ENCODE data around the gene ADCY9.

The ADCY9 gene

DNA sequence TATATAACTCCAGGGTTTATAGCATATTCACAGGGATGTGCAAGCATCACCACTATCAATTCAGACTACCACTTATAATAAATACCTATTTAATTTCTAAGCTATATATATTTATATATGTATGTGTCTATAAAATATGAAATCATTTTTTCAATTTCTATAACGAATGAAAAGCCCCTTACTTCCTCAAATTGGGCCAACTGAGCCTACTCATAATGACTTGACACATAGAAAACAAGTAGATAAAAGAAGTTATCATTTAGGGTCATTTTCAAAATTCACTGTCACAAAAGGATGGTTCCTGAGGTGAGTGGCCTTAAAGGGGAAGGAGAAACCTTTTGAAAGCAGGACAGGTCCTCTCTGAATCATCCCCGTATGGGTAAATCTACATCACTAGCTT lies 114.1 kb downstream of the ADCY9 start:
- Histone ChIP-seq H3K9me3 (ENCODE audit: control insufficient read depth, insufficient read depth, low read length) (no peaks in the 10 kb centered on the region), H3K79me2 (ENCODE audit: control insufficient read depth, low read length) (no peaks in the 10 kb centered on the region), H3K4me1 (ENCODE audit: control insufficient read depth, low read length) (no peaks in the 10 kb centered on the region), H3K27me3 (ENCODE audit: control insufficient read depth, low read length) (no peaks in the 10 kb centered on the region), H3K4me2 (ENCODE audit: low read length) (no peak overlapping the region), H3K4me3 (ENCODE audit: low read length) (no peak overlapping the region), H3K9me2 (replicated peaks; ENCODE audit: control insufficient read depth, low read length) (no peaks in the 10 kb centered on the region), H3K36me3 (ENCODE audit: control insufficient read depth, low read length) (no peaks in the 10 kb centered on the region), H3K27ac (ENCODE audit: low read depth, low read length) (no peak overlapping the region), H4K20me1 (ENCODE audit: control insufficient read depth, insufficient read depth, low read depth, low read length) (no peaks in the 10 kb centered on the region), H3F3A (ENCODE audit: control insufficient read depth, insufficient read depth) (no peaks in the 10 kb centered on the region)
- no peak for TF ChIP-seq EZH2phosphoT487 (IDR thresholded peaks at IDR 0.05; ENCODE audit: borderline replicate concordance, low read length)
- TF ChIP-seq, protein P1, sequence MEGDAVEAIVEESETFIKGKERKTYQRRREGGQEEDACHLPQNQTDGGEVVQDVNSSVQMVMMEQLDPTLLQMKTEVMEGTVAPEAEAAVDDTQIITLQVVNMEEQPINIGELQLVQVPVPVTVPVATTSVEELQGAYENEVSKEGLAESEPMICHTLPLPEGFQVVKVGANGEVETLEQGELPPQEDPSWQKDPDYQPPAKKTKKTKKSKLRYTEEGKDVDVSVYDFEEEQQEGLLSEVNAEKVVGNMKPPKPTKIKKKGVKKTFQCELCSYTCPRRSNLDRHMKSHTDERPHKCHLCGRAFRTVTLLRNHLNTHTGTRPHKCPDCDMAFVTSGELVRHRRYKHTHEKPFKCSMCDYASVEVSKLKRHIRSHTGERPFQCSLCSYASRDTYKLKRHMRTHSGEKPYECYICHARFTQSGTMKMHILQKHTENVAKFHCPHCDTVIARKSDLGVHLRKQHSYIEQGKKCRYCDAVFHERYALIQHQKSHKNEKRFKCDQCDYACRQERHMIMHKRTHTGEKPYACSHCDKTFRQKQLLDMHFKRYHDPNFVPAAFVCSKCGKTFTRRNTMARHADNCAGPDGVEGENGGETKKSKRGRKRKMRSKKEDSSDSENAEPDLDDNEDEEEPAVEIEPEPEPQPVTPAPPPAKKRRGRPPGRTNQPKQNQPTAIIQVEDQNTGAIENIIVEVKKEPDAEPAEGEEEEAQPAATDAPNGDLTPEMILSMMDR (IDR thresholded peaks at IDR 0.05; ENCODE audit: low read depth, low read length, poor library complexity, severe bottlenecking), result no peak

DNA sequence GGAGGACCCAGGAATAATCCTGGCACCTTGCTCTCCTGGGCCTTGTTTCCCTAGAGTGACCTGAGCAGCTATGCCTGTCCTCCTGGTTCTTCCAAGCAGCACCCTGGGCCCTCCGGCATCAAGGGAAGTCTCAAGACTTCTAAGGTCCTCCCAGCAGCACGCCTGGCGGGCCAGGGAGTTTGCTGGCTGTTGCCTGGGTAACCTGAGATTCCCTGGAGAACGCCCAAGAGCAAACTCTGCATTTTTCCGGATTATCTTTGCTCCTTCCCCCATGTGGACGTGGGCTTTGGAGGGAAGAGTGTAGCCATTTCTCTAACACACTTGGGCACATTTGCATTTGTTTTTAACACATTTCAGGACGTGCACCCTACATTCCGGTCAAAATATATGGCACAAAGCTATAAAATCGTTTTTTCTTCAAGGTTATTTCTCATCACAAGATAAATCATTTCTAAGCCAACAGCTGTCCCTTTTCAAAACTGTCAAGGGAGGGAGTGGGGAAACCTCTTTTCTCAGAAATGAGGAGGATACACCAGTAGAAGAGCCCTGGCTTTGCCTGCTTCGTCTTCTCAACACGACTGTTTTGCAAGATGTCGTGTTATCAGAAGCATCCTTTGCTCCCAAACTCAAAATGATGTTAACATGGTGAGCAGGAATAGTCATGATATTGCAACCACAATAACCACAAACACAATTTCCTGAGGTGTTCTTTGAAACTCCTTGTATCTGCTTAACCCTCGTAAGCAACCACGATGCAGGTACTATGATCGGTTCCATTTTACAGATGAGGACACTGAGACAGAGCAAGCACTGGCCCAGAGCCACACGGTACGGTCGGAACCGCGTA lies 116.5 kb downstream of the ADCY9 start:
- TF ChIP-seq, protein P1 (IDR thresholded peaks at IDR 0.05; ENCODE audit: low read depth, low read length, poor library complexity, severe bottlenecking), result no peak
- TF ChIP-seq EZH2phosphoT487 (IDR thresholded peaks at IDR 0.05; ENCODE audit: borderline replicate concordance, low read length), result no peak
- Histone ChIP-seq H4K20me1 (ENCODE audit: control insufficient read depth, insufficient read depth, low read depth, low read length) (no peaks in the 10 kb centered on the region), H3K4me2 (ENCODE audit: low read length) (no peak overlapping the region), H3K27ac (ENCODE audit: low read depth, low read length) (no peak overlapping the region), H3F3A (ENCODE audit: control insufficient read depth, insufficient read depth) (no peaks in the 10 kb centered on the region), H3K27me3 (ENCODE audit: control insufficient read depth, low read length) (no peaks in the 10 kb centered on the region), H3K4me3 (ENCODE audit: low read length) (no peak overlapping the region), H3K9me2 (replicated peaks; ENCODE audit: control insufficient read depth, low read length) (no peaks in the 10 kb centered on the region), H3K9me3 (ENCODE audit: control insufficient read depth, insufficient read depth, low read length) (no peaks in the 10 kb centered on the region), H3K79me2 (ENCODE audit: control insufficient read depth, low read length) (no peaks in the 10 kb centered on the region), H3K4me1 (ENCODE audit: control insufficient read depth, low read length) (no peaks in the 10 kb centered on the region), H3K36me3 (ENCODE audit: control insufficient read depth, low read length) (no peaks in the 10 kb centered on the region)

DNA sequence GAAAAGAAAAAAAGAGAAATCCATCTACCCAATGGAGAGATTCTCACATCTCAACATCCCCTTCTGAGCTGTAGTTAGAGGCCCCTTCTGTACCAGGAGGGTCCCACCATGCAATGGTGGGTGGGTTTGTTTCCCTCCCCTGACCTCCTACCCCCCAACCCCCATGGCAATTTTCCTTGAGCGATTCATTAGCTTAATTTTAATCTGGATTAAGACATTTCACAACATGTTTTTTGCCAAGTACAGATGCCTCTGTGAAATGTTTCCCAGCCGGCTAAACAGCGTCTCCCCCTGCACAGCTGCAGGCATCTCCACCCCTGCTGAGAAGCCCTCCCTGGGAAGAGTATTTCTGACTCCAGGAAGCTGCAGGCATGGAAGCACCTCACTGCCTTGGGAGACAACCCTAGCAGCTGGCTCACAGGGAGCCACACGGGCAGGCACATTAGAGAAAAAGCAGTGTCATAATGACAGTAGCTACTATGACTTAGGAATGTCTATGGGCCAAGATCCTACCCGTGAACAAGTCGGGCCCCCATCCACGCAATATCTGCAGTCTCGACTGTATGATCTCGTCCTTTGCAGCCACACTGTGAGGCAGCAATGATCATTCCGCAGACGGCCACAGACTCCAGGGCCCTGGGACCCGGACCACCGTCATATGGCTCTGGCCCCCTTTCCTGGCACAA lies 117.3 kb downstream of the ADCY9 start:
- H3K4me2 ChIP-seq (ENCODE audit: low read length), result no peak overlapping the region
- H3K9me2 ChIP-seq (replicated peaks; ENCODE audit: control insufficient read depth, low read length), result no peaks in the 10 kb centered on the region
- H3K27me3 ChIP-seq (ENCODE audit: control insufficient read depth, low read length), result no peaks in the 10 kb centered on the region
- H3K9me3 ChIP-seq (ENCODE audit: control insufficient read depth, insufficient read depth, low read length), result no peaks in the 10 kb centered on the region
- TF ChIP-seq, protein P1 (IDR thresholded peaks at IDR 0.05; ENCODE audit: low read depth, low read length, poor library complexity, severe bottlenecking), result no peak
- TF ChIP-seq EZH2phosphoT487 (IDR thresholded peaks at IDR 0.05; ENCODE audit: borderline replicate concordance, low read length), result no peak
- no peaks in the 10 kb centered on the region for H3K79me2 ChIP-seq (ENCODE audit: control insufficient read depth, low read length)
- no peaks in the 10 kb centered on the region for H4K20me1 ChIP-seq (ENCODE audit: control insufficient read depth, insufficient read depth, low read depth, low read length)
- H3K4me3 ChIP-seq (ENCODE audit: low read length), result no peak overlapping the region
- H3K4me1 ChIP-seq (ENCODE audit: control insufficient read depth, low read length), result no peaks in the 10 kb centered on the region
- no peaks in the 10 kb centered on the region for H3K36me3 ChIP-seq (ENCODE audit: control insufficient read depth, low read length)
- no peaks in the 10 kb centered on the region for H3F3A ChIP-seq (ENCODE audit: control insufficient read depth, insufficient read depth)
- no peak overlapping the region for H3K27ac ChIP-seq (ENCODE audit: low read depth, low read length)

Measured in DOHH2 (cell line).